Right lobe of liver (tissue), 4 donors: ENCODE results near the gene NT5DC1.

ENCODE experiments used
- POLR2A ChIP-seq: fragments of 450-650 bp; IDR thresholded peaks from one replicate; pipeline ENCODE4 v1.6.1; 2017; ENCODE audit warnings: antibody characterized with exemption, mild to moderate bottlenecking
- TF ChIP-seq, protein P1 (sequence below), 4 donors: fragments of 200-600 bp in 3 of 4; fragments of 450-650 bp in 1 of 4; IDR thresholded peaks; one replicate each; pipeline versions ENCODE4 v1.5.1 to v1.8.0; 2016 to 2022; ENCODE audit warnings: antibody characterized with exemption in 4 of 4, mild to moderate bottlenecking in 2 of 4
- donor health status: DM: no; HTN: no; CAD: no.
- donor health status: DM: no; HTN: no; CAD: no.
- donor health status: DM: no; HTN: yes; CAD: no.

DNA sequence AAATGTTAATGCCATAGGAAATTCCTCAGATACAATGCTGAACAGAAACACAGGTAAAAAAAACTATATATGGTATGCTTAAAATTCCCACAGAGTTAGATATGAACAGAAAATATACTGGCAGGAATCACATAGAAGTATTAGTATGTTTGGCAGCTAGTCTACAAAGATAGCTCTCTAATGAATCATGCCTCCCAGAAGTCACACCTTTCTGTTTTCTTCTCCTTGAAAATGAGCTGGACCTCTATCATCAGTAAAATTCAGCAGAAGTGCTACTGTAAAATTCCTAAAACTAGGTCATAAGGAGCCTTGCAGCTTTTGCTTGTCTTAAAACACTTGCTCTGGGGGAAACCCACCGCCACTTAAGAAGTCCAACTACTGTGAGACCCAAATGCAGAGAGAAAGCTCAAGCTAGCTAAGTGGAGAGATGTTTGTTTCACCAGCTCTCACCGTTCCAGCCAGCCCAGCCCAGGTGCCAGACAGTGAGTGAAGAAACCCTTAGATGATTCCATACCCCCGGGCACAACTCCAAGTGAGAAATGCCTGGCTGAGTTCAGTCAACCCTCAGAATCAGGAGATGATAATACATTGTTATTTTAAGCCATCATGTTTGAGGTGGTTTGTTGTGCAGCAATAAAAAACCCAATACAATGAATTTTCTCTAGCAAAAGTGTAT is 110.2 kb downstream of the NT5DC1 start:
- TF ChIP-seq POLR2A: no peak
- TF ChIP-seq, protein P1, sequence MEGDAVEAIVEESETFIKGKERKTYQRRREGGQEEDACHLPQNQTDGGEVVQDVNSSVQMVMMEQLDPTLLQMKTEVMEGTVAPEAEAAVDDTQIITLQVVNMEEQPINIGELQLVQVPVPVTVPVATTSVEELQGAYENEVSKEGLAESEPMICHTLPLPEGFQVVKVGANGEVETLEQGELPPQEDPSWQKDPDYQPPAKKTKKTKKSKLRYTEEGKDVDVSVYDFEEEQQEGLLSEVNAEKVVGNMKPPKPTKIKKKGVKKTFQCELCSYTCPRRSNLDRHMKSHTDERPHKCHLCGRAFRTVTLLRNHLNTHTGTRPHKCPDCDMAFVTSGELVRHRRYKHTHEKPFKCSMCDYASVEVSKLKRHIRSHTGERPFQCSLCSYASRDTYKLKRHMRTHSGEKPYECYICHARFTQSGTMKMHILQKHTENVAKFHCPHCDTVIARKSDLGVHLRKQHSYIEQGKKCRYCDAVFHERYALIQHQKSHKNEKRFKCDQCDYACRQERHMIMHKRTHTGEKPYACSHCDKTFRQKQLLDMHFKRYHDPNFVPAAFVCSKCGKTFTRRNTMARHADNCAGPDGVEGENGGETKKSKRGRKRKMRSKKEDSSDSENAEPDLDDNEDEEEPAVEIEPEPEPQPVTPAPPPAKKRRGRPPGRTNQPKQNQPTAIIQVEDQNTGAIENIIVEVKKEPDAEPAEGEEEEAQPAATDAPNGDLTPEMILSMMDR (IDR thresholded peaks at IDR 0.05): no peak
